Neutrophil (primary cell): Measurements from ENCODE around the gene DLGAP4.

ENCODE experiments used
- H3K27ac ChIP-seq: fragments of 200-600 bp; sonication (generic); 2 replicates; pipeline ENCODE4 v1.5.1; 2016; ENCODE audit warnings: mild to moderate bottlenecking, moderate library complexity
- H3K27me3 ChIP-seq: fragments of 200-600 bp; sonication (generic); 2 replicates; pipeline ENCODE4 v1.6.0; 2016; ENCODE audit warnings: mild to moderate bottlenecking
- H3K36me3 ChIP-seq: fragments of 200-600 bp; sonication (generic); 2 replicates; pipeline ENCODE4 v1.5.1; 2017
- H3K4me1 ChIP-seq, 2 experiments: fragments of 200-600 bp in 1 of 2; sonication (generic) in 1 of 2; 1 replicate in 1 of 2; 2 replicates in 1 of 2; pipeline versions ENCODE4 v1.5.1 to v1.6.1; 2013 to 2016; ENCODE audit warnings: low read depth in 1 of 2, low read length in 1 of 2, mild to moderate bottlenecking in 1 of 2, moderate library complexity in 1 of 2; ENCODE audit not compliant: control insufficient read depth in 1 of 2, insufficient read depth in 1 of 2
- H3K4me3 ChIP-seq, 2 experiments: fragments of 200-600 bp in 1 of 2; sonication (generic) in 1 of 2; 1 replicate in 1 of 2; 2 replicates in 1 of 2; pipeline ENCODE4 v1.5.1; 2013 to 2016; ENCODE audit warnings: low read depth in 1 of 2, low read length in 1 of 2, mild to moderate bottlenecking in 1 of 2, moderate library complexity in 1 of 2
- H3K9me3 ChIP-seq: fragments of 200-600 bp; sonication (generic); 2 replicates; pipeline ENCODE4 v1.5.1; 2016
- TF ChIP-seq, protein P1 (sequence below): fragments of 200-600 bp; sonication (generic); IDR thresholded peaks from 2 replicates; pipeline ENCODE4 v1.5.1; 2016; ENCODE audit warnings: antibody characterized with exemption

Gene DLGAP4

DNA sequence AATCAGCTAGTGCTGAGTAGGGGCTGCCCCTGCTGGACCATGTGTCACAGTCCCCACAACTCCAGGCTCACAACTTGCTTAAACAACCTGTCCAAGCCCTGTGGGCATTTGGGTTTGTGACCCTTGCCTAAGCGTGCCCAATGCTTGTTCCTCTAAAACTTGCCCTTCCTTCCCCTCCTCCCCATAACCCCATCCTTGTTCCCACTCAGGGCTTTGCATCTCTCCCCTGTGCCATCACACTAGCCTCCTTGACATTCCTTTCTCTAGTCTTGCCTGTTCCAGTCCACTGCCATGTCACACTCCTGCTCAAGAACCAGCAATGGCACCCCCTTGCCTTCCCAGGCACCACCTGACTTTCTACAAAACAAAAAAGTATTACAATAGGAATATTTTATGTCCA, 2.3 kb upstream of the DLGAP4 start:
- TF ChIP-seq, protein P1, sequence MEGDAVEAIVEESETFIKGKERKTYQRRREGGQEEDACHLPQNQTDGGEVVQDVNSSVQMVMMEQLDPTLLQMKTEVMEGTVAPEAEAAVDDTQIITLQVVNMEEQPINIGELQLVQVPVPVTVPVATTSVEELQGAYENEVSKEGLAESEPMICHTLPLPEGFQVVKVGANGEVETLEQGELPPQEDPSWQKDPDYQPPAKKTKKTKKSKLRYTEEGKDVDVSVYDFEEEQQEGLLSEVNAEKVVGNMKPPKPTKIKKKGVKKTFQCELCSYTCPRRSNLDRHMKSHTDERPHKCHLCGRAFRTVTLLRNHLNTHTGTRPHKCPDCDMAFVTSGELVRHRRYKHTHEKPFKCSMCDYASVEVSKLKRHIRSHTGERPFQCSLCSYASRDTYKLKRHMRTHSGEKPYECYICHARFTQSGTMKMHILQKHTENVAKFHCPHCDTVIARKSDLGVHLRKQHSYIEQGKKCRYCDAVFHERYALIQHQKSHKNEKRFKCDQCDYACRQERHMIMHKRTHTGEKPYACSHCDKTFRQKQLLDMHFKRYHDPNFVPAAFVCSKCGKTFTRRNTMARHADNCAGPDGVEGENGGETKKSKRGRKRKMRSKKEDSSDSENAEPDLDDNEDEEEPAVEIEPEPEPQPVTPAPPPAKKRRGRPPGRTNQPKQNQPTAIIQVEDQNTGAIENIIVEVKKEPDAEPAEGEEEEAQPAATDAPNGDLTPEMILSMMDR = no peak
- Histone ChIP-seq H3K4me1 (no peaks in the 10 kb centered on the region), H3K27me3 (peaks cover 100% of the 10 kb centered on the region), H3K9me3 (no peaks in the 10 kb centered on the region), H3K36me3 (no peaks in the 10 kb centered on the region), H3K4me3 (no peak overlapping the region), H3K27ac (no peak overlapping the region)

DNA sequence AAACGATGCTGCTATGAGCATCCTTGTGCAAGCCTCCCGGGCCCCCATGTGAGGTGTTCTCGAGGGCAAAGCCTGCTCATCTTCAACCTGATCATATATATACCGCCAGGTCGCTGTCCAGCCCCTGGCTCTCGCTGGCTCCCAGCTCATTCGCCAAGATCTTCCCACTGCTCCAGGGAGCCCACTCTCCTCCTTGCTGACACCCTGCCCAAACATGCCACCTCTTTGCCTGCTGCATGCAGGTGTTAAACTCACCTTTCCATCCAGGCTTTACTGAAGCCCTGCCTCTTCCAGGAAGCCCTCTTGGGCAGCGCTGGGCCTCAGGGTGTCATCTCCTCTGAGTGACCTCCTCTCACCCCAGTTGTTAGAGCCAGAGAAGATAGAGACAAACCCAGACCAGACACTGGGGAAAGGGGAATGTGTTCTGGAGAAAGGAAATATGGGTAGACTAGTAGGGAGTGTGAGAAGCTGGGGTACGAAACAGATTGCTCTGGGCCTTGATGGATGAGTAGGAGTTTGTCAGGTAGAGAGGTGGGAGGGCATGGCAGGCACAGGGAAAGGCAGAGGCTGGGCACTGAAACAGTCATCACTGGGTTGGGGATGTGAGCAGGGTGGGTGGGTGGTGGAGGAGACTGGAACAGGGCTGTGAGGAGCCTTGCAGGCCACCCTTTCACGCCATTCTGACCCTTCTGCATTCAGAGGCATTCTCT, 1.2 kb upstream of the DLGAP4 start:
- H3K4me3 ChIP-seq = no peak overlapping the region
- TF ChIP-seq, protein P1 = no peak
- H3K9me3 ChIP-seq = no peaks in the 10 kb centered on the region
- H3K27me3 ChIP-seq = peaks cover 99% of the 10 kb centered on the region
- H3K27ac ChIP-seq = no peak overlapping the region
- H3K36me3 ChIP-seq = no peaks in the 10 kb centered on the region
- no peaks in the 10 kb centered on the region for H3K4me1 ChIP-seq

DNA sequence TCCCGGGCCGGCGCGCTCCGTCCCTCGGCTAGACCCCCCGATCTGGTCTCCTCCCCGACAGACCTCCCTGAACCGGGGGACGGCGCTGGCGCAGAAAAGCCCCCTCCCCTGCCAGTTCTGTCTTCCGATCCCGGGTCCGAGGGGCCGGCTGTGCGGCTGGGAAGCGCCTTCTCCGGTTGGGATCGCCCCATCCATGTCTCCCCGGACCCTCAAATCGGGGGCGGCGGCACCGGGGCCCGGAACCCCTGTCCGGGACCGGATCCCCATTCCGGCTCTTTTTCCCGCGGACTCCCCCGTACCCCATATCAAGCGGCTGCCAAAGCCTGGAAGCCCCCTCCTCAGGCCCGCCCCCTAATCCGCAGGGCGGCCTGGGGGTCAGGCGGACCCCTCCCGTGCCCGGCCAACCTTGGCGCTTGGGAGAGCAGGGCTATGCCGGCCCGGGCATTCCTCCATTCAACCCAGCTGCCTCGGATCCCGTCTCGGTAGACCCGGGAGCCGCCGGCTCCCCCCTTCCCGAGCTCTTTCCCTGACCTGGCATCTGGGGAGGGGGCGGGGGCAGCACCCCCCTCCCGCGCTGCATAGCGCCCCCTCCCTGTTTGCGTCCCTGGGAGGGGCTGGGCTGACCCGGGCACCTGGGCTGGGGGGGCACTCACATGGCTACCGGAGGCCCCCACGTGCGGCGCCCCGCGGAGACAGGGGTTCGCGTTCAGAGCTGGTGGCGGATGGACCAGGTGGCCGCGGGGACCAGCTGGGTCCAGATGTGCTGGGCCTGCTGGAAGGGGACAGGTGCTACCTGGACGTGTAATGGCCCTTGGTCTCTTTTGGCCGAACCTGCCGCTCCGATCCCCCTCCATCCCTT, 643 bp downstream of the DLGAP4 start:
- TF ChIP-seq, protein P1 = no peak
- Histone ChIP-seq H3K4me3 (no peak overlapping the region), H3K27me3 (peaks cover 98% of the 10 kb centered on the region), H3K27ac (no peak overlapping the region), H3K36me3 (no peaks in the 10 kb centered on the region), H3K4me1 (no peaks in the 10 kb centered on the region), H3K9me3 (no peaks in the 10 kb centered on the region)

DNA sequence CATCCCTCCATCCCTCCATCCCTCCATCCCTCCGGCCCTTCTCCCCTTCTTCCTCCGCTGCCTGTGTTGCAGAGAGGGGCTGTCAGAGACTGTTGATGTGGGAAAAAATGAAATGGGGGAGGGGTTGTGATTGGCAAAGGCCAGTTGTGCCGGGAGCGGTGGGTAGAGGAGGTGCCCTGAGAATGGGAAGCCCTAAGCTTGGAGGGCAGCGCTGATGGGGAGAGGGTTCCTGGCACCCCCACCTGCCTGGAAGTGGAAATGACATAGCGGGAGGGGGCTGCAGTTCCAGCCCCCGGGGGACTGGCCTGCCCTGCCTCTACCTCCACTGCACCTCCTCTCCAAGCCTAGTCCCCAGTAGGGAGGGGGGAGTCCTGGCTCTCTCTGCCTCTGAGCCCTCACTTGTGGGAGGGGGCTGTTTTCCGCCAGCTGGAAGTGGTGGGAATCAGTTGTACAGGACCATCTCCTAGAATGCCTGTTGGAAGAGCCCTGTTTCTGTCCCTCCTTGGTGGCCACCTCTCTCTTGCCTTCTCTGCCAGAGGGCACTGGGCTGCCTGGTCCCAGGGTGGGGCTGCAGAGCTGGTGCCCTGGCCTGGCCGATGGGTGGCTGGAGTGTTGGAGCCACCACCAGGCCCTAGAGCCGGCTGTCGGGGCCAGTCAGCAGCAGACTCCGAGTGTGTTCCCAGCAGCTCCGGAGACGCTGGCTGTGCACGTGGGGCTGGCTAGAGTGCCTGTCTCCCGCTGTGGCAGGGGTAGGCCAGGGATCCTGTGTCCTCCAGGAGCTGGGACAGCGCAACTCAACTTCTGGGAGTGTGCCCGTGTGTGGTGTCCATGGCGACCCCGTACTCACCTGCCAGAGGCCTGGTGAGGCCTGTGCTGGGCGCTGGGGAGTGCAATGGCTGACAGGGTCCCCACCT, 1.5 kb downstream of the DLGAP4 start:
- Histone ChIP-seq H3K4me1 (no peaks in the 10 kb centered on the region), H3K27me3 (peaks cover 98% of the 10 kb centered on the region), H3K9me3 (no peaks in the 10 kb centered on the region), H3K36me3 (no peaks in the 10 kb centered on the region), H3K27ac (no peak overlapping the region), H3K4me3 (no peak overlapping the region)
- TF ChIP-seq, protein P1 = no peak

DNA sequence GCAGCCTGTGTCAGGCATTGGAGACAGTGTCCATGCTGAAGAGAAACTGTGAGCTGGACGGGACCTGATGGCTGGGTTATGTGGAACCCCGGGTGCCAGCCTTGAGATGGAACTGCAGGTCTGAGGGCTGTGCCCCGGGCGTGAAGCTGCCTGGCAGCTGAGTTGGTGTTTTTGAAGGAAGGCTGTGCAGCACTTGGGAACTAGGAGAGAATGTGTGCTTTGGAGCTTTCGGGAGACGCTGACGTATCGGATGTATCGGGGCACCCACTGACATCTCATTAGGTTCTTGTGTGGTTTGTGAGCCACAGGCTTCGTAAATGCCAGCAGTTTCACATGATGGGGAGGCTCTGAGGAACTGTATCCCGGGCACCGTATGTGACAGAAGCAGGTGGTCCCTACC, 2.2 kb downstream of the DLGAP4 start:
- TF ChIP-seq, protein P1 = no peak
- H3K27me3 ChIP-seq = peaks cover 98% of the 10 kb centered on the region
- H3K9me3 ChIP-seq = no peaks in the 10 kb centered on the region
- no peak overlapping the region for H3K4me3 ChIP-seq
- H3K27ac ChIP-seq = no peak overlapping the region
- H3K4me1 ChIP-seq = no peaks in the 10 kb centered on the region
- H3K36me3 ChIP-seq = no peaks in the 10 kb centered on the region
